H1 (cell line): ENCODE results near the gene MYO16. TPM values are rescaled to one million over a fixed set of nuclear protein-coding genes. Genes with fewer than 3 reads are reported as not detected.

Experiments used
- CTCF ChIA-PET: fragments of 300-600 bp; sonication (Branson Sonifier 250); formaldehyde crosslinking; loops from one replicate; lab custom pipeline; 2021; ENCODE audit not compliant: partially characterized antibody; lab: Charles Lee
- POLR2A ChIA-PET: fragments of 300-600 bp; sonication (Branson Sonifier 250); formaldehyde crosslinking; loops from one replicate; lab custom pipeline; 2021; ENCODE audit warnings: inconsistent platforms; ENCODE audit not compliant: partially characterized antibody; lab: Charles Lee
- DNase-seq, 2 experiments: peaks; one replicate each; pipeline versions ENCODE4 v3.0.0 to v3.0.0-alpha.2; 2010 to 2022; ENCODE audit warnings: low spot score in 2 of 2, low read depth in 1 of 2, mixed read lengths in 1 of 2
- FAIRE-seq: peaks from 2 replicates; lab custom pipeline; 2011; peaks lifted over from hg19 to GRCh38; lab: Jason Lieb, UNC
- H2AFZ ChIP-seq: 2 replicates; pipeline ENCODE4 v1.8.1; 2012; ENCODE audit warnings: low read length, inconsistent platforms
- H2AK5ac ChIP-seq: 2 replicates; pipeline ENCODE4 v1.6.1; 2013; ENCODE audit warnings: low read depth, low read length
- H2BK120ac ChIP-seq: replicated peaks from 2 replicates; pipeline ENCODE3; 2013; ENCODE audit warnings: low read depth, low read length, inconsistent platforms
- H2BK12ac ChIP-seq: 2 replicates; pipeline ENCODE4 v1.6.1; 2013; ENCODE audit warnings: low read depth, low read length
- H2BK15ac ChIP-seq: 2 replicates; pipeline ENCODE4 v1.6.1; 2013; ENCODE audit warnings: low read length
- H2BK20ac ChIP-seq: 2 replicates; pipeline ENCODE4 v1.6.1; 2013; ENCODE audit warnings: low read length
- H2BK5ac ChIP-seq: 2 replicates; pipeline ENCODE4 v1.6.1; 2013; ENCODE audit warnings: low read depth, low read length
- H3K14ac ChIP-seq: 2 replicates; pipeline ENCODE4 v1.6.1; 2013; ENCODE audit warnings: inconsistent platforms; ENCODE audit not compliant: insufficient read length
- H3K18ac ChIP-seq: 2 replicates; pipeline ENCODE4 v1.6.1; 2013; ENCODE audit warnings: low read length; ENCODE audit errors: extremely low read depth
- H3K23ac ChIP-seq: 2 replicates; pipeline ENCODE4 v1.6.1; 2013; ENCODE audit warnings: inconsistent platforms; ENCODE audit not compliant: insufficient read length
- H3K23me2 ChIP-seq: 2 replicates; pipeline ENCODE4 v1.6.1; 2013; ENCODE audit warnings: low read depth, low read length
- H3K27ac ChIP-seq: 2 replicates; pipeline ENCODE4 v1.6.1; 2011; ENCODE audit warnings: low read depth, low read length, inconsistent platforms
- H3K27me3 ChIP-seq, 4 experiments: replicated peaks in 1 of 4; 1 replicate in 1 of 4; 2 replicates in 3 of 4; pipeline versions ENCODE4 v1.6.1 to v1.8.1; 2011 to 2013; ENCODE audit warnings: low read length in 3 of 4, mild to moderate bottlenecking in 3 of 4, inconsistent platforms in 2 of 4, mixed read lengths in 2 of 4, moderate library complexity in 1 of 4; ENCODE audit not compliant: control insufficient read depth in 3 of 4, insufficient read depth in 3 of 4; ENCODE audit errors: extremely low read depth in 1 of 4
- H3K36me3 ChIP-seq, 4 experiments: 2 replicates each; pipeline versions ENCODE4 v1.6.1 to v1.8.1; 2011 to 2013; ENCODE audit warnings: mild to moderate bottlenecking in 4 of 4, low read length in 3 of 4, moderate library complexity in 2 of 4, control low read depth in 1 of 4, inconsistent platforms in 1 of 4; ENCODE audit not compliant: insufficient read depth in 4 of 4, control insufficient read depth in 2 of 4
- H3K4ac ChIP-seq: replicated peaks from 2 replicates; pipeline ENCODE3; 2013; ENCODE audit warnings: low read length, low read depth, mixed read lengths, inconsistent platforms; ENCODE audit not compliant: insufficient read length
- H3K4me1 ChIP-seq, 4 experiments: replicated peaks in 1 of 4; 1 replicate in 1 of 4; 2 replicates in 3 of 4; pipeline versions ENCODE4 v1.6.1 to v1.8.1; 2011 to 2013; ENCODE audit warnings: low read length in 3 of 4, inconsistent platforms in 2 of 4, mixed read lengths in 1 of 4; ENCODE audit not compliant: insufficient read depth in 4 of 4, control insufficient read depth in 3 of 4
- H3K4me2 ChIP-seq, 2 experiments: 2 replicates each; pipeline versions ENCODE4 v1.6.1 to v1.8.1; 2011 to 2013; ENCODE audit warnings: low read depth in 2 of 2, low read length in 2 of 2, control low read depth in 1 of 2, inconsistent platforms in 1 of 2, mild to moderate bottlenecking in 1 of 2; ENCODE audit not compliant: insufficient read depth in 1 of 2
- H3K4me3 ChIP-seq, 4 experiments: fragments of 200-600, 300-600 bp in 1 of 4; sonication (generic), shearing (Covaris generic), sonication (Bioruptor Twin) in 1 of 4; 2 replicates each; pipeline versions ENCODE4 v1.5.1 to v1.8.1; 2011 to 2016; ENCODE audit warnings: low read length in 4 of 4, low read depth in 3 of 4, control low read depth in 2 of 4, inconsistent platforms in 2 of 4, mild to moderate bottlenecking in 2 of 4, mixed read lengths in 1 of 4, moderate library complexity in 1 of 4; ENCODE audit not compliant: insufficient read depth in 2 of 4; ENCODE audit errors: extremely low read depth in 1 of 4
- H3K56ac ChIP-seq: replicated peaks from 2 replicates; pipeline ENCODE3; 2013; ENCODE audit warnings: low read depth, mild to moderate bottlenecking, mixed read lengths, low read length, inconsistent platforms; ENCODE audit not compliant: insufficient read length
- H3K79me1 ChIP-seq: 2 replicates; pipeline ENCODE4 v1.6.1; 2013; ENCODE audit warnings: low read depth, low read length, control low read depth
- H3K79me2 ChIP-seq, 2 experiments: 2 replicates each; pipeline versions ENCODE4 v1.6.1 to v1.8.1; 2012 to 2013; ENCODE audit warnings: low read length in 2 of 2, mild to moderate bottlenecking in 2 of 2, inconsistent platforms in 1 of 2; ENCODE audit not compliant: insufficient read depth in 2 of 2, control insufficient read depth in 1 of 2
- H3K9ac ChIP-seq, 4 experiments: replicated peaks in 1 of 4; 1 replicate in 1 of 4; 2 replicates in 3 of 4; pipeline versions ENCODE4 v1.6.1 to v1.8.1; 2011 to 2013; ENCODE audit warnings: low read depth in 3 of 4, low read length in 3 of 4, control low read depth in 2 of 4, mild to moderate bottlenecking in 2 of 4, moderate library complexity in 2 of 4, inconsistent platforms in 1 of 4; ENCODE audit errors: extremely low read depth in 1 of 4
- H3K9me3 ChIP-seq, 2 experiments: 2 replicates each; pipeline versions ENCODE4 v1.6.1 to v1.8.1; 2012 to 2013; ENCODE audit warnings: mild to moderate bottlenecking in 2 of 2, moderate library complexity in 2 of 2, control low read depth in 1 of 2, inconsistent platforms in 1 of 2, low read depth in 1 of 2, low read length in 1 of 2, mixed read lengths in 1 of 2; ENCODE audit not compliant: insufficient read depth in 2 of 2
- H4K20me1 ChIP-seq, 2 experiments: replicated peaks in 1 of 2; 2 replicates each; pipeline versions ENCODE3 to v1.8.1; 2011 to 2013; ENCODE audit warnings: inconsistent platforms in 2 of 2, low read length in 2 of 2, mild to moderate bottlenecking in 1 of 2; ENCODE audit not compliant: insufficient read depth in 2 of 2, control insufficient read depth in 1 of 2
- H4K5ac ChIP-seq: 2 replicates; pipeline ENCODE4 v1.6.1; 2013; ENCODE audit warnings: low read length, low read depth, mixed read lengths, inconsistent platforms; ENCODE audit not compliant: insufficient read length
- H4K8ac ChIP-seq: 2 replicates; pipeline ENCODE4 v1.8.0; 2013; ENCODE audit warnings: mild to moderate bottlenecking, moderate library complexity, low read length, inconsistent platforms; ENCODE audit not compliant: insufficient read depth; ENCODE audit errors: extremely low read depth
- H4K91ac ChIP-seq: replicated peaks from 2 replicates; pipeline ENCODE3; 2013; ENCODE audit warnings: low read length, mixed read lengths, inconsistent platforms; ENCODE audit not compliant: insufficient read length
- CBX5 ChIP-seq: fragments of 300-800, 300-1000 bp; sonication (generic); IDR thresholded peaks from 2 replicates; pipeline ENCODE4 v1.7.1; 2016; ENCODE audit warnings: antibody characterized with exemption, low read length, low read depth
- JUND ChIP-seq: IDR thresholded peaks from 2 replicates; pipeline ENCODE4 v1.6.1; 2011; ENCODE audit warnings: mild to moderate bottlenecking, improper control_type of control experiment, low read length
- MAX ChIP-seq: IDR thresholded peaks from 2 replicates; pipeline ENCODE4 v1.6.1; 2012; ENCODE audit warnings: inconsistent platforms
- SRF ChIP-seq: IDR thresholded peaks from 2 replicates; pipeline ENCODE4 v1.6.1; 2011; ENCODE audit warnings: mild to moderate bottlenecking, low read depth, low read length, moderate library complexity
- TAF7 ChIP-seq: optimal IDR thresholded peaks from 2 replicates; pipeline ENCODE3; 2011; ENCODE audit warnings: low read depth, mild to moderate bottlenecking, inconsistent platforms, low read length, moderate library complexity, borderline replicate concordance
- WGBS, 2 experiments: shearing (Covaris generic) in 1 of 2; methylation state at CpG; one replicate each; pipeline versions ENCODE4 v1.1.6 to v1.1.7; 2013 to 2015; ENCODE audit warnings: low lambda C conversion rate in 2 of 2, mixed read lengths in 2 of 2, inconsistent platforms in 1 of 2, low coverage in 1 of 2, missing lambda C conversion rate in 1 of 2; ENCODE audit not compliant: insufficient replicate concordance in 2 of 2, insufficient coverage in 1 of 2, insufficient read length in 1 of 2; ENCODE audit errors: extremely low coverage in 1 of 2, missing lambda C conversion rate in 1 of 2; 5-methylcytosine and 5-hydroxymethylcytosine counted together
- polyA plus RNA-seq, 7 experiments: library from polyadenylated mRNA; depleted of rRNA in 3 of 7; stranded (reverse) in 5 of 7; unstranded in 2 of 7; fragments of >200 nt in 5 of 7; fragments of 200-250 nt in 2 of 7; gene quantifications; 1 replicate in 5 of 7; 2 replicates in 1 of 7; 4 replicates in 1 of 7; pipeline versions ENCODE4 v1.2.1 to v1.2.3, GENCODE V29; 2011 to 2013; ENCODE audit warnings: missing spikeins in 2 of 7, mixed read lengths in 2 of 7
- total RNA-seq: library from RNA; stranded (reverse); fragmentation: NEBNext Ultra II Directional; extraction: Animal tissue kit (Norgen Biotek cat#: 25700); gene quantifications from 2 replicates; pipeline ENCODE4 v1.2.1, GENCODE V29; 2021
- TF ChIP-seq, protein P1 (sequence below): IDR thresholded peaks from 2 replicates; pipeline ENCODE4 v1.6.1; 2011; ENCODE audit warnings: low read depth, mild to moderate bottlenecking, low read length; ENCODE audit not compliant: insufficient read depth

The MYO16 gene
- total and polyA plus RNA-seq, 2 of the 8 experiments (the other 6 are each of a cell fraction or from before 2014, with no cell fraction given) = 0.02 to 0.22 TPM

GRCh38 chr13:109074853-109075252 is 445.4 kb downstream of the MYO16 start:
- Histone ChIP-seq H3K79me1 (no peaks in the 10 kb centered on the region), H2BK120ac (no peak overlapping the region), H3K4me2 (no peak overlapping the region), H3K18ac (no peak overlapping the region), H3K9me3 (no peaks in the 10 kb centered on the region), H4K8ac (no peak overlapping the region), H2BK12ac (no peak overlapping the region), H2BK20ac (no peak overlapping the region), H4K20me1 (no peaks in the 10 kb centered on the region), H4K5ac (no peak overlapping the region), H3K9ac (no peak overlapping the region), H3K27ac (no peak overlapping the region), H3K56ac (no peak overlapping the region), H3K4me3 (no peak overlapping the region), H2AFZ (no peak overlapping the region), H3K79me2 (no peaks in the 10 kb centered on the region), H3K23me2 (no peaks in the 10 kb centered on the region), H2AK5ac (no peak overlapping the region), H3K23ac (no peak overlapping the region), H3K14ac (no peak overlapping the region), H2BK5ac (no peak overlapping the region), H3K4me1 (no peaks in the 10 kb centered on the region), H3K4ac (no peak overlapping the region), H2BK15ac (no peak overlapping the region), H3K36me3 (no peaks in the 10 kb centered on the region), H3K27me3 (no peaks in the 10 kb centered on the region), H4K91ac (no peak overlapping the region)
- TF ChIP-seq JUND (no peak), MAX (no peak), TAF7 (no peak), CBX5 (no peak), SRF (no peak)
- TF ChIP-seq, protein P1, sequence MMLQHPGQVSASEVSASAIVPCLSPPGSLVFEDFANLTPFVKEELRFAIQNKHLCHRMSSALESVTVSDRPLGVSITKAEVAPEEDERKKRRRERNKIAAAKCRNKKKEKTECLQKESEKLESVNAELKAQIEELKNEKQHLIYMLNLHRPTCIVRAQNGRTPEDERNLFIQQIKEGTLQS = no peak
- ChIA-PET POLR2A (no interaction called here), CTCF (no interaction called here)
- 91% methylated on average over 3 of the region's 3 CpGs; no CpG with 5 or more reads in 1 of the 2 experiments for WGBS, 2 experiments
- FAIRE-seq (no peak), DNase-seq (no peak)
